ENCODE data around the gene C17orf67.

C17orf67 gene, protein sequence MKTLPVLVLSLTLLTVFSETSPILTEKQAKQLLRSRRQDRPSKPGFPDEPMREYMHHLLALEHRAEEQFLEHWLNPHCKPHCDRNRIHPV

DNA sequence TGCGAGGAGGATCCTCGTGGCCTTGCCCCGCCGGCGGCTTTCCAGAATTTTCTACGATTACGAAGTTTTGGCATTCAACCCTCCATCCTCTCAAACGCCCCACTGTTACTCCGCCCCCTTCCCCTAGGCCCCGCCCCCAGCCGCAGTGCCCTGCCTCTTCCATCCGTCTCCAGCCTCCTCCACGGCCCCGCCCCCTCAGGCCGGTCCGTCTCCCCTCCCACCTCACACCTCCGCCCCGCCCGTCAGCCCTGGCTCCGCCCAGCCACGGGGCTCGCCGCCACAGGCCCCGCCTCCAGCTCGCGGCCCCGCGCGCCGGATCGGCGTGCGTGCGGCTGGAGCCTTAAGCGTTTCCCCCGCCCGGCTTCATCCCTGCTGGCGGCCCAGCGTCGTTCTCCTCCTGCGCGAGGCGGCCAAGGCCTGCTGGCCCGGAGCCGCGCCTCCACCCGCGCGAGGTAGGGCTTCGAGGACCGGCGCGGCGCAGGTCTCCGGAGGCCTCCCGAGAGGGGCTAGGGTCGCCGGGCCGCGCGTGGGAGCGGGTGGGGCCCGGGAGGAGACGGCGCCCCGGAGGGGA is at the start of gene C17orf67, which contains the start of gene DGKE:
Gene C17orf67, minus strand, starts transcription at position 112 of the 571 bp plus-strand sequence. CDS start 18,110 bp downstream, outside the sequence.
Gene DGKE, plus strand, starts transcription at position 343 of the 571 bp plus-strand sequence. CDS start 645 bp downstream, outside the sequence.
- DNase-seq, result peak; percentile 99

DNA sequence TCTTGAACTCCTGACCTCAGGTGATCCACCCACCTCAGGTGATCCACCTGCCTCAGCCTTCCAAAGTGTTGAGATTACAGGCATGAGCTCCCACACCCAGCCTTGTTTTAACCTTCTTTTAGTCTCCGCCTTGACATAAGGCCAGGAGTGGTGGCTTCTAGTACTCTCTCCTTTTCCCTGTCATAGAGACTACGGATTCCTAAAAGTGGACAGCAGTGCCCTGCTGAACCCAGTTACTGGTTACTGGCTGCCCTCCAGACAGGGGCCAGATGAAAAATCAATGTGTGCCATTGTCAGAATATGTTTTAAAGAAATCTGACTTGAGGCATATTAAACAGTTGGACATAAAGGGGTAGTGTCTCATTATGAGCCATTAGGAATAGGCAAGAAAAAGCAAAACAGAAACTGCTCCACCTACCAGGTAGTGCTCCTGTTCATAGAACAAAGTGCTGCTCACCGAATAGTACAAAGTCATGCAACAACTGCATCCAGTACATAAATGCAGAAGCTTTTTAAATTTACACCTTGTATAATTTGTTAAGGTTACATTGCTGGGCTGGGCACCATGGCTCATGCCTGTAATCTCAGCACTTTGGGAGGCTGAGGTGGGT is 48.1 kb upstream of the C17orf67 start:
- DNase-seq, result no peak

DNA sequence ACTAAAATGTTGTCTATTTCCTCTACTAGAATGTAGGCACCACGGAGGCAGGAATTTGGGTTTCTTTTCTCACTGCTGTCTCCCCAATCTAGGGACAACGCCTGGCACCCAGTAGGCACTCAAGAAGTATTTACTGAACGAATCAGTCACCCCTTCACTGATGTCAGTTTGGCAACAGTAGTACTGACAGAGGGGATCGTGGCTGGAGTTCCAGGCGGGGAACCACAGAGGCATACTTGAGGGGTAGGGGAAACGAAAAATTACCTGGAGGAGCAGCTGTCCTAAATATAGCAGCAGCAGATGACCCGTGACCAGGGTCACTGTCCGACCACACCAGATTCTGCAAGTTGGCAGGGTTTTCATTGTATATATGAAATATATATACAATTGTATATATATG is 46.9 kb upstream of the C17orf67 start:
- DNase-seq, result no peak

DNA sequence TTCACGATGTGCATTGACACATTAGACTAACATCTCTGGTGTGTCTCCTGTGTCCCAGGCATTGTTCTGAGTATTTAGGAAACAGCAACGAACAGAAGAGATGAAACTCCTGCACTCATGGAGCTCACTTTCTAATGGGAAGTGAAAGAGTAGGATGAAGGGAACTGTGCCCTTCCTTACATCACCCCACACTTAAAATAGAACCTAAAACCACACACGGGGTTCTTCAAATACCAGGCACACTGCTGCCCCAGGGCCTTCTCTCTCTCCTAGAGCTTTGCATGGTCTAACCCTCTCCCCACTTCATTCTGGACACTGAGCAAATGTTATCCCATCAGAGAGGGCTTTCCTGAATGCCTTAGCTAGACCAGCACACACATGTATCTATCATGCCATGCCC is 46.4 kb upstream of the C17orf67 start:
- DNase-seq, result no peak

DNA sequence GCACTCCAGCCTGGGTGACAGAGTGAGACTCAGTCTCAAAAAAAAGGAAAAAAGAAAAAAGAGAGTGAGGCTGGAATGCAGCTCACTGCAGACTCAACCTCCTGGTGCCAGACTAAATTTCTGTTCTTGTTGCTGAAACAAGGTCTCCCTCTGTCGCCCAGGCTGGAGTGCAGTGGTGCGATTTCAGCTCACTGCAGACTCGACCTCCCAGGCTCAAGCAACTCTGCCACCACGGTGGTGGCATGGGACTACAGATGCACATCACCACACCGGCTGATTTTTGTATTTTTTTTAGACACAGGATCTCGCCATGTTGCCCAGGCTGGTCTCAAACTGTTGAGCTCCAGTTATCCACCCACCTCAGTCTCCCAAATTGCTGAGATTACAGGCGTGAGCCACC is 45.6 kb upstream of the C17orf67 start:
- no peak for DNase-seq

DNA sequence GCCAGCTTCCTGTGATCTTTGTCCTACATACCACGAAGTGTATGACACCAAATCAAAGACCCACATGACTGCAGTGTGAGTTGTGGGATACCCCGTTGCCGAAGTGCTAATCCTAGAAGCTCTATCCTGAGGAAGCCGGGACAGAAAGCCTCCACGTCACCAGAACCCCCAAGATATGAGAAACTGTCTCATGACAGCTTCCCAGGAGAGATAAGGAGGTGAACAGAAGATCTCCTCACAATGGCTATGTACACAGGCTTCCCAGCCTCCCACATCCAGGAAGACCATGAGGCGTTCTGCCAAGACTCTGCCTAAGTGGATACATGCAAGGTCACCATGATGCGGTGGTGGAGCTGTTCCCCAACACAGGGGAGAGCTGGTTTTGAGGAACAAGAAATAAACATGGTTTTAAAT is 43.1 kb upstream of the C17orf67 start:
- DNase-seq, result no peak

DNA sequence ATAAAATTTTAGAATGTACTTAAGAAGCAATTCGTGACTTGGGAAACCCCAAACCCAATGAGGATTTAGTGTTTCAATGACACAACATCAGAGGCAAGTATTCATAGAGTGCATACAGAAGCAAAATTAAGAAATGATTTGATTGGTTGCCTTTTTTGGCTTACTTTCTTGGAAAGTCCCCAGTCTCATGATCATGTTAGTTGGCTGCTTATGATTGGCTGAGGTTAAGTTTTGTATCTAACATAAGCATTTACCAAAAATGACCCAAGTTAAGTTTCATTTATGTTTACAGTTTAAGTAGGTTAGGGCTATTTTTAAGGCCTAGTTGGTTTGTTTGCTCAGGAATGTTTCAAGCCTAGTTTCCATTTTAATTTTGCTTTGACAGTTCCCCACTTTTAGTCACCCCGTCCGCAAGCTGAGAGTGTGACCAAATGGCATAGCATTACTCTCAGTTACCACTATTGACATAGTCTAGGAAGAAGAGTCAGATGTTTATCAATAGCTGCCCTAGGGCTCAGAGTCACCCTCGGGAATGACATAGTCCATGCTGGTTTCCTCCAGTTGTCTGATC is 36.4 kb upstream of the C17orf67 start:
- no peak for DNase-seq

DNA sequence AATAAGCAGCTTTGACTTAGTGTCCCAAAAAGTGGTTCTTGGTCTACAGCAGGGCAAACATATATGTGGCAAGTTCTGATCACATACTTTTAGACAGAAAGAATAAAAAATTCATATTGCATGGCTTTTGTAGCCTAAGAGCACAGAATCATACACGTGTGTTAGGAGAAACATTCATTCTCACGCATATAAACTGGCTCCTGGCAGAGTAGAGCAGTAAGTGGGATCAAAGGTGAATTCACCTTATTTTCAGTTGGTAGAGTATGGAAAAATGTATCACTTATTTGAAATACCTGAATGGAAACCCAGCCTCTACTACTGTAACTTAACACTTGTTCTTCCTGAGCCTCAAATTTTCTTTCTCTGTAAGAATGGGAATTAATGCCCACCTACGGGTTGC is 35.0 kb upstream of the C17orf67 start:
- DNase-seq, result no peak

DNA sequence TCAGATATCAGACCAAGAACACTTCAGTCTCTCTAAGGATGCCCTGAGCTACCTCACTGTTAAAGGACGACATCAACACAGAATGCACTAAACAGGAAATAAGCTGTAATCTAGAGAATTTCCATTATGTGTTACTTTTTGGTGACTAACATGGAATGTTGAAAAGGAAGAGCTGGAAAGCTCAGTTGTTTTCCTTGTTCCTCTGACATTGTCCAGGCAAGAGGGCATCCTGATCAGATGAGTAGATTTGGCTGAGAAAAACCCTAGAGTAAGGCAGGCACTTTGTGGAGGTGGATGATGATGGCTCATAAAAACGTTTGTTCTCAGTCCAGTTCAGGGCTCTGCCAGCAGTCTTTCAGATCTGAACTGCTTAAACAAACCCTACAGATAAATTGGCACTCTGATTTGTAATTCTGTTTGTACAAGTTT is 34.2 kb upstream of the C17orf67 start:
- no peak for DNase-seq

DNA sequence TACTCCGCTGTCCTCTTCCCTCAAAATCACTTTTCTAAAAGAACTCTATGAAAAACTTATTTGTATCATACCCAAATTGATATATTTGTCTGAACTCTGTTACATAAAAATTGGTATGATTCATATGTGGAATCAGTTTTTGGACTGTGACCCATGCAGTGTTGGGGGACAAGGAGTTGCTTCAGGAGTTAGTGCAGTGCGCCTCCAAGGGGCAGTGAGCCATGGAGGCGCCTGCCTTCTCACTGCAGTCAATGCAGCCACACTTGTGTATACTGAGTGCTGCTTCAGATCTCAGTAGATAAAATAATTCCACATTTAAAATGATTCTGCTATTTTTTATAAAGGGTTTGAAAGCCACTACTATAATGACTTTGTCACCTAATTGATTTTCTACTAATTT is 32.8 kb upstream of the C17orf67 start:
- no peak for DNase-seq

DNA sequence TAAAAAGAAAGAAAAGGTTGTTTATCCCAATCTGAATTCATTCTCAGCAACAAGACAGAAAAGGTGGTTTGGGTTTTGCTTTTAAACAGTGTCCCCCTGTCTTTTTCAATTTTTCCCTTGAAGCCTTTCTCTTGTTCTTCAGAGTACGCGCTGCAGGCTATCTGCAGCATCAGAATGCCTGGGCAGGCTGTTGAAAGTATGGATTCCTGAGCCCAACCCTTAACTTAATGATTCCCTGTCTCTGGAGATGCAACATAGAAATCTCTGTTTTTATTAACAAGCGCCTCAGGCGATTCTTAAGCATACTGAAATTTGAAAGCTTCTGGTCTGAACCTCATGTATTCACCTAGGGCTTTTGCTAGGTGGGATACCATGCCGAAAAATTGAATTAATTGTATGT is 32.4 kb upstream of the C17orf67 start:
- DNase-seq, result no peak

DNA sequence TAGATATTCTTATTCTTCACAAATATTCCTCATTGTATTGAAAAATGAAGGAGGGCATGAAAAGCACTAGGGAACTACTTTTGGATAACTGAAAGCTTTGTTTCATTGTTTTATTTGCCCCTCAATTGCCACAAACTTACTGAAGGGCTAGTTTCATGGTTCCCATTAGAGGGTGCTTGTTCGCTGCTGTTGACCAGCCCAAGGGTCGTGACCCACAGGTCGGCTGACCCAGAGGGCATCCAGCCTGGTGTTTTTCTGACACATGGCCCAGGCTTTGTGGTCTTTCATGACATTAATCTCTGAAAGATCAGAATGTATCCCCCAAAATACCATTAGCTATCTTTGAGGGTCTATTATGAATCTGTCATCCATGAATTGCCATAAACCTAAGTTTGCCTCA is 30.3 kb upstream of the C17orf67 start:
- DNase-seq, result no peak

DNA sequence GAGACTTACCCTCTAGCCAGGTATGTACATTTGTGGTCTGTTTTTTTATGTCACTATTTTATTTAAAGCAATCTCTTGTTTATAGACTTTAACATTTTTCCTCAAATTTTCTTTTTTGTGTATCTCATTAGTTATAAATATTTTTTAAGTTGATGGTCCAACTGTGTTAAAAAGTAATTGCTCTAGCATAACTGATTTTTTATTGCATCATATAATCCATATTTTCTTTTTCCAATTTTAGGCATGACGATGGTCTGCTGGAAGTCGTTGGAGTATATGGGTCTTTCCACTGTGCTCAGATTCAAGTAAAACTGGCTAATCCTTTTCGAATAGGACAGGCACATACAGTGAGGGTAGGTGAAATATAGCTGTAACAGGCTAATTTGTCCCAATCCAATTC is 28.2 kb upstream of the C17orf67 start:
- no peak for DNase-seq

DNA sequence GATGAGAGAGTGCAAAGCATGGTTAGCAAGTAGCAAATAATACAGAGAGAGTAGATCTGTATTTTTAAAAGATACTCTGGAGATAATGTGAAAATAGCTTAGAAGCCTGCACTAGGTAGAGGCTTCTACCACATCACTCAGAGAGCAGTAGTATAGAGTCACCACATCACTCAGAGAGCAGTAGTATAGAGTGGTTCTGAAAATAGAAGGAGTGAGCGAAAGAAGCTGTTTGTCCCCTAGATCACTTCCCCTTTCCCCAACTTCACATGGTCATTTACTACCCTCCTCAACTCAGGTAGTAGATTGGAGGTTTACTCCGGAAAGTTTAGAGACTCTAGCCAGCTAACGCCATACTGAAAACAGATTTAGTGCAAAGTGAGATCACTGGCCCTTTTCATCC is 17.3 kb upstream of the C17orf67 start:
- DNase-seq, result no peak

DNA sequence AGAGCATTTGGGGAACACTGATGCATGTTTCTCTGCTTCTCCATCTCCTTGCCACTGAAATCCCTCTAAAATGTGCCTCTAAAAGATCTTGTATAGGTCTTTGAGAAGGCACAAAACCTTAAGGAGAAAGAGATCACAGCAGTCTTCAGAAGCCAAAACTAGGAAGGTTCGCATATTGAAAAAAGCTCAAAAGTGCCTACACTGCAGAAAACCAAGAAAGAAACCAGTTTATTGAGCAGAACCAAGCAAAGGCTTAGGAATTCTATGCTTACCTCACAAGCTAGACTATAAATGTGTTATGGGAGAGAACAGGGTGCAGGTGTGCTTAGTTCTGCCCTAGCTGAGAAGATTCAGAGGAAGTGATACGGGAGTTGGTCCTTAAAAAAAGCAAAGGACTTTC is 16.9 kb upstream of the C17orf67 start:
- no peak for DNase-seq

DNA sequence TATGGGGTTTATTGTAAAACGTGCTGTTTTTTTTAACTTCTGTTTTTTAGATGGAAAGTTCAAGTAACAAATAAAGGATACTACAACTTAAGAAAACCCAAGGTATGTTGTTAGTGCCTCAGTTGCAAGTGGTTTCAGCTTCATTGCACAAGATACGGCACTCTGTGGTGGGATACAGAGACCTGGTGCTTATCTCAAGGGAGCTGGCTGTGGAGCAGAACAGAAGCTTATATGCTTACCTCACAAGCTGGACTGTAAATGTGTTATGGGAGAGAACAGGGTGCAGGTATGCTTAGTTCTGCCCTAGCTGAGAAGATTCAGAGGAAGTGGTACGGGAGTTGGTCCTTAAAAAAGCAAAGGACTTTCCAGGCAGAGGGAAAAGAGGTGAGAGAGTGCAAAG is 15.4 kb upstream of the C17orf67 start:
- no peak for DNase-seq

DNA sequence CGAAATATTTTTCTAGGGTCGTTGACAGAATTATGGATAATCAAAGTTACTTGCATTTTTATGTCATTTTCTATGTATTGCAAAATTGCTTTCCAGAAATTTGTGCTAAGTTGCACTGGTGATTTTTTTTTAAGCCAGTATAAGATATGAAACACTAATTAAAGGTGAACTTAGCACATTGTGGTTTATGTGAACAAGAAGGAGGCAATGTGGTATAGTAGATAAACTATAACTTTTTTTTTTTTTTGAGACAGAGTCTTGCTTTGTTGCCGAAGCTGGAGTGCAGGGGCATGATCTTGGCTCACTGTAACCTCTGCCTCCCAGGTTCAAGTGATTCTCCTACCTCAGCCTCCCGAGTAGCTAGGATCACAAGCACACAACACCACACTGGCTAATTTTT is 13.4 kb upstream of the C17orf67 start:
- DNase-seq, result no peak

DNA sequence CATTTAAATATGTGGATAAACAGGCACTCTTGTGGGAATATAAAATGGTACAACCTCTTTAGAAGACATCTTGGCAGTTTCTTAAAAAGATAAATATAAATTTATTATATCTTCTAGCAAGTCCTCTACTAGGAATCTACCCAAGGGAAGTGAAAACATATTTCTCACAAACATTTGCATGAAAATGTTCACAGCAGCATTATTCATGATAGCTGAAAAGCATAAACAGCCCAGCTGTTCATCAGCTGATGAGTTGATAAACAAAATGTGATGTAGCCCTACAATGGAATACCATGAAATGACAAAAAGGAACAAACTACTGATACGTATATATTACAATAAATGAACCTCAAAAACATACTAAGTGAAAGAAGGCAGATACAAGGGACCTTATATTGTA is 12.2 kb upstream of the C17orf67 start:
- no peak for DNase-seq

DNA sequence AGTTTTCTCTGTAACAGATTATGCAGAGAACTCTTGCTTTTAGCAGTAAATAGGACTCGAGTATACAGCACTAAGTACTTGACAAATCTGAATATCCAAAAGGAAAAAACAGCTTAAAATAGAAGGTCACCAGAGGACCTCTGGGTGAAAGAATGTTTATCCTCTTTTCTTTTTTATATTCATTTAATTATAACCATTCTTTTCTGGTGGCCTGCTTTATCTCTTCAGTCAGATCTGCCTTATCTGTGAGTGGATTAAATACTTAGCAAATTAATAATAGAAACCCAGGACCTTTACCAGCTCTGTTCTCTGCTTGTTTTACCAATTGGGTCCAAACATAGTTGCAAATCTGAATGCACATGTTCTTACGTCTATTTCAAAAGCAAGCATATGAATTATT is 8.9 kb upstream of the C17orf67 start:
- DNase-seq, result no peak

DNA sequence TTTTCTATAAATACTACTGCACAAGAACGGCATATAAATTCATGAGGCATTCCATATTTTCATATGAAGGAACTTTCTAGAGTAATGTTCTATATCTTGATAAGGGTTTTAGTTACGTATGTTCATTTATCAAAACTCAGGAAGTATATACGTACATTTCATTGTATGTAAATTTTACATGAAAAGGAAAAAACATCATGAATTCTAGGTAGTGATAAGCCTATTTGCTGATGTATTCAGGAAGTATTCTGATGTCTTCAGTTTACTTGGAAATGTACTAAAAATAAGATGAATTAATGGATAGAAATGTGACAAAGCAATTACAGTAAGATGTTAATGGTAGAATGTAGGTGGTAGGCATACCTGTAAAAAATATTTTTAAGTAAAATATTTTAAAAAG is 5.0 kb upstream of the C17orf67 start:
- DNase-seq, result no peak

DNA sequence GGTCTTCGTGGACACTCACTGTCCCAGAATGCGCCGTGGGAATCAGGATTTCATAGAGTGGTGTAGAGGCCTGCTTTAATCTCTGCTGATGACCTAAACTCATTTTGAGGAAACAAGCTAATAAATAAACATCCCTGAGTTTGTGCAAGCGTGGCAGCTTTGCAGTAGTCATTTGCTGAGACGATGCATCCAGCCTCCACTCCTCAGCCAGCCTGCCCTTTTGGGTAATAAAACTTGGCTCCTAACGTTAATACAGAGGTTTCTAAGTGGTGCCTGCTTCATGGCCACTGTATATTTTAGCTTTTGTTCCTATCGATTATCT is 1.5 kb upstream of the C17orf67 start:
- no peak for DNase-seq

DNA sequence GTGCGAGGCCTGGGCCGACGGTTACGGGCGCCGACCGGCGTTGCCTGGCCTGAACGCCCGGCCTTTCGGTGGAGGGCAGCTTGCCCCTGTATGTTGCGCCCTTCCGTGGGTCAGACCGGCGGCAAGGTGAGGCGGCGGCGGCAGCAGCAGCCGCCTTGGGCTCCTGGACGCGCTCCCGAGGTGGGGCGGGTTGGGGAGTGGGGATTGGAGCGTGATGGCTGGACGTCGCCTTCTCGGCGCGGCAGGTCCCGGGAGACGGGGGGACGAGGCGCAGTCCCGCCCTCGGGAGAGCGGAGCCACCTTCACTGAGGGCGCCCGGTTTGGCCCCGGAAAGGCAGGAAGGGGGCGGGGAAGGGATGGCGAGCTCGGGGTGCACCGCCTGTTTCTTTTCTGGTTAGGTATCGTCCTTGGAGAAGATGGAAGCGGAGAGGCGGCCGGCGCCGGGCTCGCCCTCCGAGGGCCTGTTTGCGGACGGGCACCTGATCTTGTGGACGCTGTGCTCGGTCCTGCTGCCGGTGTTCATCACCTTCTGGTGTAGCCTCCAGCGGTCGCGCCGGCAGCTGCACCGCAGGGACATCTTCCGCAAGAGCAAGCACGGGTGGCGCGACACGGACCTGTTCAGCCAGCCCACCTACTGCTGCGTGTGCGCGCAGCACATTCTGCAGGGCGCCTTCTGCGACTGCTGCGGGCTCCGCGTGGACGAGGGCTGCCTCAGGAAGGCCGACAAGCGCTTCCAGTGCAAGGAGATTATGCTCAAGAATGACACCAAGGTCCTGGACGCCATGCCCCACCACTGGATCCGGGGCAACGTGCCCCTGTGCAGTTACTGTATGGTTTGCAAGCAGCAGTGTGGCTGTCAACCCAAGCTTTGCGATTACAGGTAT is 902 bp upstream of the C17orf67 start:
- DNase-seq, result peak; percentile 77

DNA sequence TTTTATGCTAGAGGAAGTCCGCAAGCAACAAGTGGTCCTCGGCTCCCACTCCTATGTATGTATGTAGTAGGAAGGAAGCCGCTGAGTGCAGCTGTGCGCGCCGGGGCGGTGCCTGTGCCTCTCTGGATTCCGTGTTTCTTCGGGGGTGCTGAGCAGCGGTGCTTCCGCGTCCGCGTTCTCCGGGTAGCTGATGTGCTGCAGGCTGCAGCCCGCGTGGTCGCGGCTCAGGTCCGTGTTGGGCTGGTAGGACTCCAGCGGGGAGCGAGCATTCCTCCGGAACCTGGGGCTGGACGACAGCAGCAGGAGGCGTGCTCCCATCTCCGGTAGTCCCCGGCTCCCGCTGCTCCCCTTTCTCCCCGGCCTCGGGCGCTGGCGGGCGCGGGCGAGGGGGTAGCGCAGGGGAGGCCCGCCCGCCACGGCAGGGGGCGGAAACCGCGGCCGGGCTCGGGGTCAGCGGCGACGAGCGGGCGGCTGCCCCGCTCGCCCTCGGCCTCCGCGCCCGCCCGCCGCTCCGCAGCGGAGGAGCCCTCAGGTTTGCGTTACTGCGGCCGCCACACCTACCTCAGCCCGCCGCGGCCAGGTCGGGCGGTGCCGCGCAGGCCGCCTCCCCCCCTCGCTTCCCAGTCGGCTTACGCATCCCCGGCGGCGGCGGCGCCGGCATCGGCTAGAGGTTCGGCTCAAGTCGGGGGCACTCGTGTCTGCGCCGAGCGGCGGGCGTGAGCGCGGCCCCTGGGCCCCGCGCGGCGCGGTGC is 487 bp downstream of the C17orf67 start:
- DNase-seq, result peak; percentile 73
